ENCODE measurements around the gene DNTT.

DNTT gene

DNA sequence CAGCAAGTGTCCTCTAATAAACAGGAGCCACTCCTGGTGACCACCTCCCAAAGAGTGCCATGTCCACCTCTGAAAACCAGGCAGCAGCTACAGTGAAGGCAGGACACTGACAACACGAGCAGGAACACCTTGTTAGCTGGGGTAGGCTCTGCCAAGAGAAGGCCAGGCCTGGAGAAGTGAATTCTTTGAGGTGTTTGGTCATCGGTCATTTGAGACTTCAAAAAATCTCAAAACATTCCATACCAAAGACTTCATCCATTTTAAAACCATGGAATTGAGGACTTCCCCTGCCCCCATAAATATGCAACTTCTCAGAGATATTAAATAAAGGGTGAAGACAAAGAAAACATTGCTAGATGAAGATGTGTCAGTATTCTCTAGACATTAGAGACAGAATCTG lies 82.9 kb downstream of the DNTT start:
- DNase-seq (ENCODE audit: low spot score), result no peak
- in situ Hi-C loops (cut with MboI; ENCODE audit: low sequenced_read_pairs, unreplicated experiment), result loop anchor here (25.0 kb wide), 1 partner anchor 225 kb away; no protein-coding TSS in a partner anchor
- TF ChIP-seq CTCF (IDR thresholded peaks at IDR 0.05; ENCODE audit: borderline replicate concordance, control extremely low read depth, extremely low read depth, insufficient read depth, missing control alignments), result no peak

DNA sequence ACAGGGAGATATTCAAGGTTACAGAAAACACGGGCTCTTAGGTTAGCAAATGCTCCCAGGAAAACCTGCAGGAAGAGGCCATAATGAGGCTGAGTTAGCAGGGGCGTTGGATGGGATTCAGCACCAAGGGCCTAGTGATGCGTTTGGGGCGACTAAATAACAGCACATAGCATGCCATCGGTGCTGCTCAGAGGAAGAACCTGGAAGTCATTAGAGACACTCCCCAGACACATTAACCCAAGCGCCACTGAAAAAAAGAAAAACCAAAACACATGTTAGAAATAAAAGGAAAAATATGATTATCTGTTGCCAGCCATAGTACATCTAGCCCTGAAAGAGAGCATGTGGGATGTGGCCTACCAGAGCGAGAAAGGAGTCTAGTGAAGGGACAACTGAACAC lies 83.4 kb downstream of the DNTT start:
- DNase-seq (ENCODE audit: low spot score), result no peak
- in situ Hi-C loops (cut with MboI; ENCODE audit: low sequenced_read_pairs, unreplicated experiment), result loop anchor here (25.0 kb wide), 1 partner anchor 225 kb away; no protein-coding TSS in a partner anchor
- TF ChIP-seq CTCF (IDR thresholded peaks at IDR 0.05; ENCODE audit: borderline replicate concordance, control extremely low read depth, extremely low read depth, insufficient read depth, missing control alignments), result no peak

Measured in GM13976 (cell line).